ENCODE data around the gene ANO1.
"Not testable (repeated sequence)": the region's sequence is repeated elsewhere in the genome, so short reads cannot be mapped to it uniquely, and the experiment has no call there.

Gene ANO1

DNA sequence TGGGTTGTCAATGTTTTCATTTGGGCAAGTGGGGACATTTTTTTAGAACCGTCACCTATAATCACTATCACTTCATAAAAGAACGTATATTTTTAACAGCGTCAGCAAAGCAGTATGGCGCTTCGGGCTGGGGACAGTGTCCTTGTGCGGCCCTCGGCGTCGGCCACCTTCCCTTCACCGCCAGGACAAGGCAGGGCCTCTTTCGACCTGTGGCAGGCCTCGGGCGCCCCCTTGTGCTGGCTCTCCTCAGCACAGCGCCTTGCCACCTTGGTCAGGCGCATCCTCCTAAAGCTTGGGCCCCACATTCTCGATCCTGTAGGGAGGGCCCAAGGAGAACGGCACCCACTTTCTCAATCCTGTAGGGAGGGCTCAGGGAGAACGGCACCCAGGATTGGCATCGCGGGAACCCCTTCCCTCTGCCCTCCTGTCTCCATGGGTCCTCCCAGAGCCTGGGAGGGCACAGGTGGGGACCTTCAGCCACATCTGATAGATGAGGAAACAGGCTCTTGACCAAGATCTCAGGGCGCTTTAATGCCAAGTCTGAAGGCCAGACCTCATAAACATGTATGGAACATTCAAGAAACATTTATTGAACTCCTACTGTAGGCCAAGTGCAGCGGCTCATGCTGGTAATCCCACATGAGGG is 113.5 kb downstream of the ANO1 start:
- no peak for DNase-seq (ENCODE audit: low spot score)

DNA sequence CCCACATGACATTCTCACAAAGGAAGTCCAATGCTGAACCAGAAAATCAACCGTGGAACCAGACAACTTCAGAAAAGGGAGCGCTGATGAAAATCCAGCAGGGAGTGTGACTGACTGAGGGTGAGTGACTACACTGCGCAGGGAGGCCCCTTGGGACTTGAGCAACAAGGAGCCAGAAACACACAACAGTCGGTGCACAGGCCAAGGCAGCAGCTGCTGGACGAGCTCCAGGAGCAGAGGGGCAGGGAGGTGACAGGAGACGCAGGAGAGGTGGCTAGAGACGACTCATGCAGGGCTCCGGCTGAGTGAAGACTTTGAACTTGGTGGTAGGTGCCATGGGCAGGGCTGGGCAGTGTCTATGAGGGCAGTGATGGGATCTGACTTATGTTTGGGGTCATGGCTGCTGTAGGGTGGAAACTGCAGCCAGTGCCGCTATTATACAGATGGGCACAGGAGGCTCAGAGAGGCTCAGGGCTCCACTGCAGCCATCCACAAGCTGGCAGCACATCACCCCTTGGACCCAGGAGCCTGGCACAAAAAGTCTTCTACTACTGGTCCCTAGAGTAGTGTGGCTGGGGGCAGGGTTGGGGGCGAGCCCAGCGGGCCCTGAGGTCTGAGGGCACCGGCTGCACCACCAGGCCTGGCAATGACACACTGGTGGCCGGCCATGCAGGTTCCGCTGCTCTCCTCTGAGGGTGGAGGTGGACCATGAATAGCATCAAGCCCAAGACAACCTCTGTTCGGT is 114.7 kb downstream of the ANO1 start:
- no peak for DNase-seq (ENCODE audit: low spot score)

DNA sequence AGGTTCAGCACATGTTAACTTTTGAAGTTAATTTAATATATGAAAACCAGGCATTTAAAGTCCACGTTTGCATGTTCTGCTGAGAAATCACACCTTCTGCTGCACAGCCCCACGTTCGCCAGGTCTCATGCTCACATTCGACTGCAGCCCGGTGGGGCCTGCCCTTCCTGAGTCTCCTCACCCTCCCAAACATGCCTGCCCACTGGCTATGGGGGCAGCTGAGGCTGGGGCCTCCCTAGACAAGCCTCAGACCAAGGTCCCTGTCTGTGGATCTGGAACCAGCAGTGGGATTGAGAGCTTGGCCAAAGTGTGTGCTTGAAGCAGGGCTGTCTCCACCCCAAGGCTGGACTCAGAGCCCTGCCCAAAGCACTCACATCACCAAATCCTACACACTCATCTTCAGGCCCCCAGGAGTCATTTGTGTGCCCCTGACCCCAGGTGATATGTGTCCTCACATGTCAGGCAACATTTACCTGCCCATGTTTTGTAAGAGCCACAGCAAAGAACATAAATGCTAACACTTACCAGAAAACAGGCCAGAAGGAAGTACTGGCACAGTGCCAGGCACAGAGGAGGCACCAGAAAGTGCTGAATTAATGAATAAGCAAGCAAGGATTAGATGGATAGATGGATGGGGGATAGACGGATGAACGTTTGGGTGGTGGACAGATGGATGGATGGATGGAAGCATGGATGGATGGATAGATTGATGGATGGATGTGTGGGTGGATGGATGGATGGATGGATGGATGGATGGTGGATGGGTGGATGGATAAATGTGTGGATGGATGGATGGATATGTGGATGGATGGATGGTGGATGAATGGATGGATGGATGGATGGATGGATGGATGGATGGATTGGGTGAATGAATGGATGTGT is 115.5 kb downstream of the ANO1 start:
- no peak for DNase-seq (ENCODE audit: low spot score)

DNA sequence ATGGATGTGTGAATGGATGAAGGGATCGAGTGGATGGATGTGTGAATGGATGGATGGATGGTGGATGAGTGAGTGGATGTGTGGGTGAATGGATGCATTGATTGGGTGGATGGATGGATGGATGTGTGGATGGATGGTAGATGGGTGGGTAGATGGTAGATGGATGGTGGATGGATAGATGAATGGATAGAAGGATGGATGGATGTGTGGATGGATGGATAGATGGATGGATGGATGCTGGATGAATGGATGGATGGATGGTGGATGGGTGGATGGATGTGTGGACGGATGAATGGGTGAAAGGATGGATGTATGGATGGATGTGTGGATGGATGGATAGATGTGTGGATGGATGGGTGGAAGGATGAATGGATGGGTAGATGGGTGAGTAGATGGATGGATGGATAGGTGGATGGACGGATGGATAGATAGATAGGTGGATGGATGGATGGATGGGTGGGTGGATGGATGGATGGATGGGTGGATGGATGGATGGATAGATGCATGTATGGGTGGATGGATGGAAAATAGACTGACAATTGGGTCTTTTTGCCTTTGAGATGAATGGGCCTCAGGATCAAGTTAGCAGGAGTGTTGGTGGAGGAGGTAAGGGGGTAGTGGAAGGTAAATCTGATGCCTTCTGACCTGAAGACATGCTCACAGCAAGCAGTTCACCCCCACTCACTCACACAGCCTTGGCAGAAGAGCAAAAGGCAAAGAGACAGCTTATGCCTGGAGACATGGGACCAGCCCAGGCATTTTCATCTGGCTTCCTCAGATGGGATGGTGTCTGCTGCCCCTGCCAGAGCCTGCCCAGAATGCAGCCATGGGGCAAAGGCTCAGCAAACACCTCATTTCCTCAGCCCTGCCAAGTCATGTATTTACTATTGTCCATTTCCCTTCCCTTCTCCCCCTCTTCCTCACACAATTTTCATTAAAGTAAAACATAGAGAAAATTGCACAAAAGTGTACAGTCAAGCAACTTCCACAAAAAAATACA is 117.0 kb downstream of the ANO1 start:
- DNase-seq (ENCODE audit: low spot score), result no peak

DNA sequence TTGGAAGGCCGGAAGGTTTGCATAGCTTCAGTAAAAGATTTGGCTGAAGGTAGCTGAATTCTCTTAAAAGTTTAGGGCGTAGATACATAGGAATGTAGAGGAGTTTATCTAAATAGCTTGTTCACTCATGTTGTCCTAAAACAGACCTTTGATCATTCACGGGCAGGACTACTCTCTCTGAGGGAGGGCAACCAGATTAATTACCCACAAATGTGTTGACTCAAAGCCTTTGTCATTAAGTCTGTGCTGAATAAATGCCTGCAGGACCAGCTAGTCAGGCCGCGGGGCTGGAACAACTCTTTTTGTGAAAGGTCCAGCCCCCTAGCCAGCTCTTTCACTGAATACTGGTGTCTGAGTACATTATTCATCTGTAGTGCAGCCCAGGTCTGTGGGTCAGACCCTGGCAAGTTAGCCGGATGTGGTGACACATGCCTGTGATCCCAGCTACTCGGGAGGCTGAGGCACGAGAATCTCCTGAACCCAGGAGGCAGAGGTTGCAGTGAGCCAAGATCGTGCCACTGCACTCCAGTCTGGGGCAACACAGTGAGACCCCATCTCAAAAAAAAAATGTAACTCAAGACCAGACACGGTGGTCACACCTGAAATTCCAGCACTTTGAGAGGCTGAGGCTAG is 122.2 kb downstream of the ANO1 start:
- no peak for DNase-seq (ENCODE audit: low spot score)

- not testable (repeated sequence) for DNase-seq (ENCODE audit: low spot score)
Observed at GRCh38 chr11:70201047-70201446, 122.9 kb downstream of the ANO1 start.

DNA sequence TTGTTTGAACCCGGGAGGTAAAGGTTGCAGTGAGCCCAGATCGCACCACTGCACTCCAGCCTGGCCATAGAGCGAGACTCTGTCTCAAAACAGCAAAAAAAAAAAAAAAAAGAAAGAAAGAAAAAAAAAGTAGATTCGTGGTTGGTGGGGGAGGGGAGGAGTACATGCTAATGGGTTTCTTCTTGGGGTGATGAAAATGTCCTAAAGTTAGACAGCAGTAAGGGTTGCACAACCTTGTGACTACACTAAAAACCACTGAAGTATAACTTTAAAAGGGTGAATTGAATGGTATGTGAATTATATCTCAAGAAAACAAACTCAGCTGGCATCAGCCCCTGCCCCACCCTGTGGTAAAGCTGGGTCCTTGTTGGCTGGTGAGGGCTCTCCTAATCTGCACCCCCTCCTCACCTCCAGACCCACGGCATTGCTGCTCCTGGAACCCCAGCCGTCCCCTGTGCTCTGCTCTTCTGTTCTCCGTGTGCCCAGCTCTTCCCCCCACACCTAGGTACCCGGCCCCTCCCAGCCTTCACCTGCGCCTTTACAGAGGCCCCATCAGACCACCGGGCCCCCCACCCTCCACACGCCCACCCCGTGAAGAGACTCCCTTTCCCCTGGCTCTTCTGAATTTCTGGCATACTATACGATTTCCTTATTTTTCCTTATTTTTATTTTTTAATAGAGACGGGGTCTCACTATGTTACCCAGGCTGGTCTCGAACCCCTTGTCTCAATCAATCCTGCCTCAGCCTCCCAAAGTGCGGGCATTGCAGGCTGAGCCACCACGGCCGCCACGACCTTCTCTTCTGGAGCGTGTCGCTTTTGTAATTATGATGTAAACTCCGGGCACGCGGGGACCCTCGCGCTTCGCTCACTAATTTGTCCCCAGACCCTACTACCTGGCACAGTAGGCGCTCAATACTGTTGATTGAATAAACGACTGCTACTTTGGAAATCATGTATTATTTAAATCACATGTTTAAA is 124.1 kb downstream of the ANO1 start:
- no peak for DNase-seq (ENCODE audit: low spot score)

DNA sequence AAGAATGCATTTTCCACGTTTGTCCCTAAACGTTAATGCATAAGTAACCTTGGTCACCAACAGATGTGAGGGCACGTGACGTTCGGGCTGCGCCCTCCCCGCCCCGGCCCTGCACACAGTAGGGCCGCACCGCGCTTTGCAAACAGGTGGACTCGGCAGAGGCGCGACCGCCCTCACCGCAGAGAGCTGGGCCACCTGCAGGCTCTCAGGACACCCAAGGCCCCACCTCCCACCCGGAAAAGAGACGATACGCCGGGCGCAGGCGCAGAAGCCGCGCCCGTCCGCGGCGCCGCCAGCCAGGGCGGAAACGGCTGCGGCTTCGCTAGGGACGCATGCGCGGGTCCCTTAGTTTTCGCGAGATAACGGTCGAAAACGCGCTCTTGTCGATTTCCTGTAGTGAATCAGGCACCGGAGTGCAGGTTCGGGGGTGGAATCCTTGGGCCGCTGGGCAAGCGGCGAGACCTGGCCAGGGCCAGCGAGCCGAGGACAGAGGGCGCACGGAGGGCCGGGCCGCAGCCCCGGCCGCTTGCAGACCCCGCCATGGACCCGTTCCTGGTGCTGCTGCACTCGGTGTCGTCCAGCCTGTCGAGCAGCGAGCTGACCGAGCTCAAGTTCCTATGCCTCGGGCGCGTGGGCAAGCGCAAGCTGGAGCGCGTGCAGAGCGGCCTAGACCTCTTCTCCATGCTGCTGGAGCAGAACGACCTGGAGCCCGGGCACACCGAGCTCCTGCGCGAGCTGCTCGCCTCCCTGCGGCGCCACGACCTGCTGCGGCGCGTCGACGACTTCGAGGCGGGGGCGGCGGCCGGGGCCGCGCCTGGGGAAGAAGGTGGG is 125.0 kb downstream of the ANO1 start, which contains the start of gene FADD:
Gene FADD (plus strand): TSS at position 377 of the 831 bp plus-strand sequence. CDS start 164 bp downstream, at position 541.
- DNase-seq (ENCODE audit: low spot score), result peak; percentile 94

GRCh38 chr11:70203751-70204465 is 125.8 kb downstream of the ANO1 start:
- DNase-seq (ENCODE audit: low spot score), result peak; percentile 94

GRCh38 chr11:70204466-70204799 is 126.3 kb downstream of the ANO1 start:
- peak; percentile 72 for DNase-seq (ENCODE audit: low spot score)

- no peak for DNase-seq (ENCODE audit: low spot score)
Observed at GRCh38 chr11:70205049-70205725, 127.1 kb downstream of the ANO1 start.

DNA sequence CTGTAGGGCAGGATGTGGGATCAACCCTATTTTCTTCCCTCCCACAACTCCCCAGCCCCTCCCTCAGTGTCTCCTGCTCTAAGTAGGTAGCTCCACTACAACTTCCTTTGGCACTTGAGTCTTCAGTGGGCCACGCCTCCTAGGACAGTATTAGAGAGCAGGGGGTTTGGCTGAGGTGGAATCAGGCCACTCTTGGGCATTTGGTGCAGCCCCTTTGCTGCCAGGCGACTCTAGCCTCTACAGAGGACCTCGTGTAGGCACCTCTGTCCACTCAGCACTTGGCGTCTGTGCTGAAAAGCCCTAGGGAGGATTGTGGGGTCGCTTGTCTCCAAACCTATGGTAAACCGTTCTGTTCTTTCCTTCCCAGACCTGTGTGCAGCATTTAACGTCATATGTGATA is 127.6 kb downstream of the ANO1 start:
- DNase-seq (ENCODE audit: low spot score), result no peak

DNA sequence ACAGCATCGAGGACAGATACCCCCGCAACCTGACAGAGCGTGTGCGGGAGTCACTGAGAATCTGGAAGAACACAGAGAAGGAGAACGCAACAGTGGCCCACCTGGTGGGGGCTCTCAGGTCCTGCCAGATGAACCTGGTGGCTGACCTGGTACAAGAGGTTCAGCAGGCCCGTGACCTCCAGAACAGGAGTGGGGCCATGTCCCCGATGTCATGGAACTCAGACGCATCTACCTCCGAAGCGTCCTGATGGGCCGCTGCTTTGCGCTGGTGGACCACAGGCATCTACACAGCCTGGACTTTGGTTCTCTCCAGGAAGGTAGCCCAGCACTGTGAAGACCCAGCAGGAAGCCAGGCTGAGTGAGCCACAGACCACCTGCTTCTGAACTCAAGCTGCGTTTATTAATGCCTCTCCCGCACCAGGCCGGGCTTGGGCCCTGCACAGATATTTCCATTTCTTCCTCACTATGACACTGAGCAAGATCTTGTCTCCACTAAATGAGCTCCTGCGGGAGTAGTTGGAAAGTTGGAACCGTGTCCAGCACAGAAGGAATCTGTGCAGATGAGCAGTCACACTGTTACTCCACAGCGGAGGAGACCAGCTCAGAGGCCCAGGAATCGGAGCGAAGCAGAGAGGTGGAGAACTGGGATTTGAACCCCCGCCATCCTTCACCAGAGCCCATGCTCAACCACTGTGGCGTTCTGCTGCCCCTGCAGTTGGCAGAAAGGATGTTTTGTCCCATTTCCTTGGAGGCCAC is 128.3 kb downstream of the ANO1 start:
- no peak for DNase-seq (ENCODE audit: low spot score)

DNA sequence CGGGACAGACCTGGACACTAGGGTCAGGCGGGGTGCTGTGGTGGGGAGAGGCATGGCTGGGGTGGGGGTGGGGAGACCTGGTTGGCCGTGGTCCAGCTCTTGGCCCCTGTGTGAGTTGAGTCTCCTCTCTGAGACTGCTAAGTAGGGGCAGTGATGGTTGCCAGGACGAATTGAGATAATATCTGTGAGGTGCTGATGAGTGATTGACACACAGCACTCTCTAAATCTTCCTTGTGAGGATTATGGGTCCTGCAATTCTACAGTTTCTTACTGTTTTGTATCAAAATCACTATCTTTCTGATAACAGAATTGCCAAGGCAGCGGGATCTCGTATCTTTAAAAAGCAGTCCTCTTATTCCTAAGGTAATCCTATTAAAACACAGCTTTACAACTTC is 128.9 kb downstream of the ANO1 start:
- no peak for DNase-seq (ENCODE audit: low spot score)

DNA sequence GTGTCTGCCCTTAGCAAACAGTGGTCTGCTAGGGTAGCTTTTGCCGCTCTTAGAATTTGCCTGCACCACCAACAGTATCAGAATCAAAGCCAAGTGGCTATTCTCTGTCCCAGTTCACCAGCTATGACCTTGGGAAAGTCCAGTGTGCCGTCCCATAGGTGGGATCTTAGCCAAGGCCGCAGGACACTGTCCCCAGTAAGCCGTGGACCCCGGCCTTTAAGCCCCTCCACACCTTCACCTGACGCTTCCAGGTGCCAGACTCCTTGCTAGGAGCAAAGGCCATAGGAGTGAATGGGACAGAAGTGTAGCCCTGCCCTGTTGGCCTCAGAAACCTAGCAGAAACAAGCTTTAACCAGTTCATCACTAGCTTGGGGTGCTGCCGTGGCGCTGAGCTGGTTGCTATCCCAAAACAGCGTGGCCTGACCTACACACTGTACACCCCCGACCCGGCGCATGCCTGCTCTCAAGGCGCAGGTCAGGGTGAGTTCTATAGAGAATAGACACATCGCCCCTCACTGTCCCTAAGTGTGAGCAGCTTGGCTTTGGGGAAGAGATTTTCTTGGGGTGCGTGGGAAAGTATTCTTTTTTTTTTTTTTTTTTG is 129.5 kb downstream of the ANO1 start:
- no peak for DNase-seq (ENCODE audit: low spot score)

GRCh38 chr11:70209391-70209912 is 131.3 kb downstream of the ANO1 start:
- no peak for DNase-seq (ENCODE audit: low spot score)
